T-helper 1 cell treated with Interleukin-12 subunit alpha and Interleukin-12 subunit beta and Interleukin-4 antibody, amounts not matched to agents 30 ng/mL and 1 ng/mL, for 36 hours (primary cell): ENCODE results near the gene EIF4B. TPM values are rescaled to one million over a fixed set of nuclear protein-coding genes. Genes with fewer than 3 reads are reported as not detected.
"Not testable (repeated sequence)": the region's sequence is repeated elsewhere in the genome, so short reads cannot be mapped to it uniquely, and the experiment has no call there.

Source experiments
- intact Hi-C: fragments of 100-400 bp; cut with micrococcal nuclease; formaldehyde crosslinking; loops from one replicate; pipeline ENCODE4 v1.15.1; 2024
- total RNA-seq: library from RNA; stranded (reverse); gene quantifications from 2 replicates; pipeline ENCODE4 v1.2.3, GENCODE V29; 2022

EIF4B gene
- total RNA-seq, 1 donor from 2014 or later = 374 TPM

DNA sequence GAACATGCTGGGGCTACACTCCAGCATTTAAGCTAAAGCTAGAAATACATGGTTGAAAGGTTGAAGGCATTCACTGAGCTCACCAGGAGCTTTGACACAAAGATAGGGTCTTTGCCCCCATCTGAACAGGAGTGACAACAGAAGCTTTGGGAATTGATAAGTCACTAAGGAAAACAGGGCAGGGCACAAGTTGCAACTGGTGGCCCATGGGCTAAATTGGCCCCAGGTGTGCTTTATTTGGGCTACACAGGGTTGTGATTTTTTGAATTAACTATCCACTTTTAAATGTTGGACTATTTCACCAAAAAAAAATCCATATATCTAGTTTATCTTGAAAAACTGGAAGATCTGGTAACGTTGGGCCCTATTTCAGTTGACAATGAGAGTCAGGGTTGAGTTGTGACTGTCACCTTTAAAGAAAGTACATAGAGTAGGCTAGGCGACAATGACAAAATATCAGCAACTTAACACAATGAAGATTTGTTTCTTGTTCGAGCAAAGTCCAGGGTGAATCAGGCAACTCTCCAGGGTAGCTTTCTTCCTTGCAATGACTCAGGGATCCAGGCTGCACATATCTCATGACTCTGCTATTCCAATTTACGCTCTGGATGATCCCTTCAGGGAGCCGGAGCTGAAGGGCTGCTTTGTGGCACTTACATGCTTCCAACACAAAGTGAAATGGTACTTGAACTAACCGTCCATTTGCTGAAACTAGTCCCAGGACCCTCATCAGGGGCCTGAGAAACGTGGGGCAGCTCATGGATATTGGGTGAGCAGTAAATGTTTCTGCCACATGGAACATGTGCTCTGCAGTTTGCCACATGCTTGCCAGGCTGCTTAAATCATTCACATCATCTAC, 13.3 kb upstream of the EIF4B start:
- intact Hi-C loops = no loop called here

DNA sequence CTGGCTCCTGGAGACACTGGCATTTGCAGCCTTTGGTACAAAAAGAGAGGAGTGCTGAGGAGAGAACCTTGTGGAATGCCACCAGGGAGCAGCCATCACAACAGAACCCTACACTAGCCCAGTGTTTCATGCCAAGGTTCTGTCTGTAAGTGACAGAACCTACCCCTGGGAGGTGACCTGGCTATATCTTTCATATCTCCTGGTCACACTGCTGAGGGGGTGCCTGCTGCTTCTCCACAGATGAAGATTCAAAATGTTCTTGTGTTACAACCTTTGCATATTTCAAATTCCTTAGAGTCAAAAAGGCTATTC, 12.7 kb upstream of the EIF4B start:
- intact Hi-C loops = no loop called here

DNA sequence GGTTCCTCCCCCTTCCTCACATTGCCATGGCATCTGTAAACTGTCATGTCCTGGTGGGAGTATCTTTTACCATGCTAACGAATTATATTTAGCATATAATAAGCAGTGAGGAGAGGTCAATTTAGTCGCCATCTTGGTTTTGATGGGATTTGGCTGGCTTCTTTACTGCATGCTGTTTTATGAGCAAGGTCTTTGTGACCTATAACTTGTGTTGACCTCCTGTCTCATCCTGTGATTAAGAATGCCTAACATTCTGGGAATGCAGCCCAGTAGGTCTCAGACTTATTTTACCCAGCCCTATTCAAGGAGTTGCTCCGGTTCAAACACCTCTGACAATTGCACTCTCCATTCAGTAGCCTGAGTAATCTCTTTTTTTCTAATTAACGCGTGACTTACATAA, 2.1 kb upstream of the EIF4B start:
- intact Hi-C loops = loop anchor here (2.0 to 10.0 kb wide), 2 partner anchors 55 to 979 kb away; partner anchors contain the start of gene KRT18

DNA sequence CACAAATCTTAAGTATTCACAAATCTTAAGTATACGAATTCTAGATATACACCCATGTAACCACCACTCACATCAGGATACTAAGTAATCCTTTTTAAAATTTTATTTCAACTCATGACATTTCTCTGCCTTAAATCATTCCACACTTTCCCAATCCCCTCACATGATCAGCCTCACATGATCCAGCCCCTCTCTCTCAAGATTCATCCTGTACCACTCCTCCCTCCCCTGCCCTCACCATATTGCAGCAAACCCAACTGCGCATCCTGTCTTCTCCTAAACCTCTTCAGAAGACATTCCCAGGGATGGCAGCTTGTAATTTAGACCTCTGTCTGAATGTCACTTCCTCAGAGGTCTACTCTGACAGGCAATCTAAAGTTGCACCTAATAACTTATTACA, 1.7 kb upstream of the EIF4B start:
- intact Hi-C loops = loop anchor here (2.0 to 10.0 kb wide), 2 partner anchors 56 to 980 kb away; partner anchors contain the start of gene KRT18

DNA sequence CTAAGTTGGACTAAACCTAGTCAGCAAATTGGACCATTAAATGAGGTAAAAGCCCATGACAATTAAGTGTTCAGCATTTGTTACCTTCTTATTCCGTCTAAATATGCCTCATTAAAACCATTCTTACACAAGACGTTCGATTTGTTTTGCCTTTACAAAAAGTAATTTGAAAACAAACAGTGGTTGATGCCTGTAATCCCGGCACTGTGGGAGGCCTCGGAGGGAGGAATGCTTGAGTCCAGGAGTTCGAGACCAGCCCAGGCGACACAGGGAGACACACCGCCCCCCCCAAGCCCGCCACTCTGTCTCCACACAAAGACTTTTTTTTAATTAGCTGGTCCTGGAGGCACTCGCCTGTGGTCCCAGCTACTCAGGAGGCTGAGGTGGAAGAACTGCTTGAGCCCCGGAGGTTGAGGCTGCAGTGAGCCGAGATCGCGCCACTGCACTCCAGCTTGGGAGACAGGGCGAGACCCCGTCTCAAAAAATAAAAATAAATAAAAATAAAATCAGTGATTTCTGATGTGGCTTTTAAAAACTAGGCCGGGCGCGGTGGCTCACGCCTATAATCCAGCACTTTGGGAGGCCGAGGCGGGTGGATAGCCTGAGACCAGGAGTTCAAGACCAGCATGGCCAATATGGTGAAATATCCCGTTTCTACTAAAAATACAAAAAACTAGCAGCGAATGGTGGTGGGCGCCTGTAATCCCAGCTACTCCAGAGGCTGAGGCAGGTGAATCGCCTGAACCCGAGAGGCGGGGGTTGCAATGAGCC, 856 bp upstream of the EIF4B start:
- intact Hi-C loops = loop anchor here (2.0 to 10.0 kb wide), 3 partner anchors 57 to 981 kb away; partner anchors contain the start of gene KRT18

DNA sequence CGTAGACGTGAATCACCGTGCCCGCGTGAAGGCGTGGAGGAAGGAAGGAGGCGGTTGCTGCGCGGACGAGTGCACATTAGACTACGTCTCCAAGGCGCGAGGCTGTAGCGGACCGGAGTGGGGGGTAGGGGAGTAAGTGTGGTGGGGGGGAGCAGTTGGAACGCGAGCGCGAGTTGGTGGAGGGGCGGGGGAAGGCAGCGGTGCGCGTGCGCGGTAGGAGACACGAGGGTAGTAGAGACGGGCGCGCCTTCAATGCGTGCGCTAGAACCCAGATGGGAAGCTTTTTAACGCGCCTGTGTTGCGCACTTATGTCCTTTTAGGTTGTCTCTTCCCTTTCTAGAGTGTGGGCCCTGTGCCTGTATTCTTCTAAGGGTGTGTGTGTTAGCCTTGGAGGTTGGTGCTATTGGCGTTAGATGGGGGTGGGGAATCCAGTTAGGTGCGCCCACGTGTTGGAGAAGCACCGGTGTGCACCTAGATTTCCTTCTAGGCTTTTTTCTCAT, 604 bp downstream of the EIF4B start:
- intact Hi-C loops = loop anchor here (1.0 to 10.0 kb wide), 18 partner anchors 32 to 982 kb away; partner anchors contain the start of genes AAAS, ATF7, ATG101 and ATP5MC2

DNA sequence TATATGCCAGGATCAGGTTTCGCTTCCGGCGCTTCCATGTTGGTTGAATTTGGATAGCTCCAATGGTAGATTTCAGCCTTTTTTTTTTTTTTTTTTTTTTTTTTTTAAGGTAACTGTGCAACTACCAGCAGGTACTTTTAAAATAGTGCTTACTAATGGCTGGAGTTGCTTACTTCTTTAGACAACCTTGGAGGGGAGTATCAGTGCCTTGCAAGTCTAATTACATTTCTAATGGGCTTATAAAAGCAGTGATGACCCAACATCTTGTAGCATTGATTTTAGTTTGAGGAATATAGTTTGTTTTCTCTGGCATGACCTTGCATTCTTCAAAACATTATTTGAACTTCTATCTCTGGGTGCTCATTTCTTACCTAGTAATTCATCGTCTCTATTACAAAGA, 1.1 kb downstream of the EIF4B start:
- intact Hi-C loops = loop anchor here (1.0 to 10.0 kb wide), 7 partner anchors 31 to 983 kb away; partner anchors contain the start of genes NR4A1, PRR13 and SPRYD3

DNA sequence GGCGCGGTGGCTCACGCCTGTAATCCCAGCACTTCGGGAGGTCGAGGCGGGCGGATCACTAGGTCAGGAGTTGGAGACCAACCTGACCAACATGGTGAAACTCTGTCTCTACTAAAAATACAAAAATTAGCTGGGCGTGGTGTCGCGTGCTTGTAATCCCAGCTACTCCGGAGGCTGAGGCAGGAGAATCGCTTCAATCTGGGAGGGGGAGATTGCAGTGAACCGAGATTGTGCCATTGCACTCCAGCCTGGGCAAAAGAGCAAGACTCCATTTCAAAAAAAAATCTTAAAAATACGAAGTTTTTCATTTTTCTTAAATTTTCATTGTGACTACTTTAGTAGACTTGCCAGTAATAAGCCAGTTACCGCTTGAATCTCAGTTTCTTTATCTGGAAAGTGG, 2.5 kb downstream of the EIF4B start:
- intact Hi-C loops = loop anchor here (5.0 to 10.0 kb wide), 2 partner anchors 214 to 984 kb away; no protein-coding TSS in a partner anchor

DNA sequence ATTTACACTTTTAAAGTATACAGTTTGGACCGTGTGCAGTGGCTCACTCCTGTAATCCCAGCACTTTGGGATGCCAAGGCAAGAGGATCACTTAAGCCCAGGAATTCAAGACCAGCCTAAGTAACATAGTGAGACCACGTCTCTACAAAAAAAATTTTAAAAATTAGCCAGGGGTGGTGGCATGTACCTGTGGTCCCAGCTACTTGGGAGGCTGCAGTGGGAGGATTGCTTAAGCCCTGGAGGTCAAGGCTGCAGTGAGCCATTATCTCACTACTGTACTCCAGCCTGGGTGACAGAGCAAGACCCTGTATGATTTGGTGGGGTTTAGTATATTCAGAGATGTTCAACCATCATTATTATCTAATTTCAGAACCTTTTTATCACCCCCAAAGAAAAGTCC, 4.7 kb downstream of the EIF4B start:
- intact Hi-C loops = no loop called here

DNA sequence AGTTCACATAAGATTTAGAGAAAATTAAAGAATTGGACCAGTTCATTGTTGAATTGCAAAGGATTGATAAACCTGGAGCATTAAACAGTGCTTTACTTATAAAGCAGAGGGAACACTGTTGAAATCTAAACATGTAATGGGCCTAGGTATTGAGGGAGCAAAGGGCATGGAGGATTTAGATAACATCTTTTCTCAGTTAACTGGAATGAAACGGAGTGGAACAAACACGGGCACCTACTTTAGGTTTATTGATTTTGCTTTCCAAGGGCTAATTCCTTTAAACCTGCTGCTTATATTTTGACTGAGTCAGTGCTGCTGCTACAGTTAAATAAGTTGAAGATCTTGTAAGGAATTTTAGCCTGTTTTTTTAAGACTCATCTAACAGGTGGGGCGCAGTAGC, 5.6 kb downstream of the EIF4B start:
- intact Hi-C loops = no loop called here

DNA sequence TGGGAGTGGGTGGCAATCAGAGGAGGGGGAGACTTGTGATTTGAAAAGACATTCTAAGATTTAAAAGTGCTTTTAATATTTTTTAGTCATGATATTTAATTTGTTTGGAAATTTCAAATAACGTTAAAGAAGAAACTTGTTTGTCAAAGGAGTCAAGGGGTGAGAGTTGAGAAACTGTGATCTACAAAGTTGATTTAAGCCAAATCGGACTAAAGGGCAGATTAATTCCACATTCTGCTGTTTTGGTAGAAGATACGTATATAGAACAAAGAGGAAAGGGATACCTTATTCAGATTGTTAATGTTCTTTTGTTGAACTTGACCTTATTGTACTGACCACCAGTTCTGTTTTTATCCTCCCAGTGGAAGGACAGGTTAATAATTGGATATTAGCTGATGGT, 6.7 kb downstream of the EIF4B start:
- intact Hi-C loops = no loop called here

DNA sequence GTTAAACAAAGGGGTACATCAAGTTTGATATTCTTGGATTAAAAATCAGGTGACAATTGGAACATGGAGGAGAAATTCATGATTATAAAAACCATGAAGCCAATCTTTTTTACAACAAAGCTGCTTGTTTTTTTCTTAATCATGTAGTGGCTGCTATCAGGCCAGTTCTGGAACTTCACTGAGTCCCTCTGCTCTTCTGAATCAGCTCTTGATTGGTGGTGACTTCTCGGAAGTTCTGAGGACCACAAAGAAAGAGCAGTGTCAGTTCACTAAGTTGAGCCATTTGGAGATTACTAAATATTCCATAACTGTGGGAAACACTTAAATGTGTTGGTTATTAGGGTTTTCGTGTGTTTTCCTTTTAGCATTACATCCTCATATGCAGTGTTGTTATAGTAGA, 8.5 kb downstream of the EIF4B start:
- intact Hi-C loops = no loop called here

DNA sequence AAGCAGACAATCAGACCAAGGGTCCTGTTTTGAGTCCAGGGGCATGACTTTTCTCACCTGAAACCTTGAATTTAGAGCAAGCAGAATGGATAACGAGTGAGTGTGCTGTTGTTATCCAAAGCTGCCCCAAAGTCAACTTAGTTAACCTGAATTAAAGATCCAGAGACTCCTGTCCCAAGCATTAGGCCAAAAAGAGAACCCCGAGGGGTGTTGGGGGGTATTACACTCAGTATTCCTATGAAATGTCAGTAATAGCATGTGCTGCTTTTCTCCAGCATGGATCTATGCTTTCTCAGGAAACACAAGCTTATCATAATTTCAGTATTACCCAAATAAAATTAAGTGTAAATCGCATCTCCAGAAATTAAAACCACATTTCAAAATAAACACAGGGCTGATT, 19.0 kb downstream of the EIF4B start:
- intact Hi-C loops = no loop called here

DNA sequence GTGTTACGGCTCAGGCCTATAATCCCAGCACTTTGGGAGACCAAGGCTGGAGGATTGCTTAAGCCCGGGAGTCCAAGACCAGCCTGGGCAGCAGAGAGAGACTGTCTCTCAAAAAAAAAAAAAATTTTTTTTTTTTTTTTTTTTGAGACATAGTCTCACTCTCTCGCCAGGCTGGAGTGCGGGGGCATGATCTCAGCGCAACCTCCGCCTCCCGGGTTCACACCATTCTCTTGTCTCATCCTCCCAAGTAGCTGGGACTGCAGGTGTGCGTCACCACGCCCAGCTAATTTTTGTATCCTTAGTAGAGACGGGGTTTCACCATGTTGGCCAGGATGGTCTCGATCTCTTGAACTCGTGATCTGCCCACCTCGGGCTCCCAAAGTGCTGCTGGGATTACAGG, 20.8 kb downstream of the EIF4B start:
- intact Hi-C loops = not testable (repeated sequence)

DNA sequence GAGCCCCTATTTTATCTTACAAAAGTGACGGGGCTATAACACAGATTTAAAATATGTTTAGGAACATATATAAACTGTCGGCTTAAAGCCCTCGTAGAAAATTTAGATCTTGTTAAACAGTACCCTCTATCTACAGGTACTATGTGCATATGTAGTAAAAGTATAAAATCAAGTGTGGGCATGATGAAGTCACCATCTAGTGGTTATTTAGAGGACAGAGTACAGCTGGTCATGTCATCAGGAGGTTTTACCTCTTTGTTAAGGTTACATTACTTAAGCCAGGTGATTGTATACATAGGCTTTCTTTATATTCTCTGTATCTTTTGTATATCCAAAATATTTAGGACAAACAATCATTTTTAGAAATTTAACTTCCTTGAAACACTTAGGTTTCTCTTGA, 25.4 kb downstream of the EIF4B start:
- intact Hi-C loops = no loop called here

DNA sequence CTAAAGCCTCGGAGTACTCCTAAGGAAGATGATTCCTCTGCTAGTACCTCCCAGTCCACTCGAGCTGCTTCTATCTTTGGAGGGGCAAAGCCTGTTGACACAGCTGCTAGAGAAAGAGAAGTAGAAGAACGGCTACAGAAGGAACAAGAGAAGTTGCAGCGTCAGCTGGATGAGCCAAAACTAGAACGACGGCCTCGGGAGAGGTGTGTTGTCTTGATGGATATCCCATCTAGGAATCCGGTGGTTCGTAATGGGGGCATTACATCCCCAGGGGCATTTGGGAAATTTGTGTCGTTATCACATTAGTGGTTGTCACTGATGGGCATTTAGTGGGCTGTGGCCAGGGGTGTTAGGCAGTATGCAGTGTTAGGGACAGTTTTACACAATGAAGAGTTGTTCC, 27.6 kb downstream of the EIF4B start:
- intact Hi-C loops = not testable (repeated sequence)

DNA sequence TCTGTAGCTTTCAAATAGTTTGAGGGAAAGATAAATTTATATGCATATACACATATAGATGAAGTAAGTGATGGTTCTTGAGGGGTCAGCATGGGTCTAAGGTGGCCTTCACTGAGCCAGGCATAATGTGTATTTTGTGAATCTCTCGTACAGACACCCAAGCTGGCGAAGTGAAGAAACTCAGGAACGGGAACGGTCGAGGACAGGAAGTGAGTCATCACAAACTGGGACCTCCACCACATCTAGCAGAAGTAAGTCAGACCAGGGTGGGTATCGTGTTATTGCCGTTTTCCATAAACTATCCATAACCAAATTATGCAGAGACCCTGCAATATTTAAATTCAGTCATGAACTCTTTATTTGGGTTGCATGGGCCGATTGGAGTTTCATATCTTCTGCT, 28.2 kb downstream of the EIF4B start:
- intact Hi-C loops = no loop called here

DNA sequence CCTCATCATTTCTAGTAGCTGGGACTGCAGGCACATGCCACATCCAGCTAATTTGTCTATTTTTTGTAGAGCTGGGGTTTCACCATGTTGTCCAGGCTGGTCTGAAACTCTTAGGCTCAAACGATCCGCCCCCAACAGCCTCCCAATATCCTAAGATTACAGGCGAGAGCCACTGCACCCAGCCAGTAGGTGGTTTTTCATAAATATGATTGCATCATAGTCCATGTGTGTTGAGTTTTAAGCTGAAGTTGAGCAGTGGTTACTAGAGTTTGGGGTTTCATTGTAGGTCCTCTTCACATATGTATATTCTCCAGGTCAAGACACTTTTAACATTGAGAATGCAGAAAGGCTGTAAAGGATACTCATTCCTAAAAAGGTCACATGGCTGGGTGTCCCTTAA, 30.5 kb downstream of the EIF4B start:
- intact Hi-C loops = no loop called here

DNA sequence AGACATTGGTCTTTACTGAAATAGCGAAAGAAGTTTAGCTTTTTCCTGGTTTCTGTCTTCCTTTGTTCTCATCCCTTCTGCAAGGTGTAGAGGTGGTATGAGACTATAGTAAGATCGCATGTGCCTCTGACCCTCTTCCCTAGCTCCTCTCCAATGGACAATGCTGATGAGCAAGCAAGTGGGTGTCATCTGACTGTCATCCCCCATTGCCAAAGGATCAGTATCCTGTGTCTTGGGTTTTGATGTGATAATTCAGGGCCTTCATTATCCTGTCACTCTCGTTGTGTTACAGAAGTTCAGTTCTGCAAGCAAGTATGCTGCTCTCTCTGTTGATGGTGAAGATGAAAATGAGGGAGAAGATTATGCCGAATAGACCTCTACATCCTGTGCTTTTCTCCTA, 33.6 kb downstream of the EIF4B start:
- intact Hi-C loops = loop anchor here (2.0 kb wide), 1 partner anchor 33 kb away; the partner anchor contains the start of gene EIF4B

DNA sequence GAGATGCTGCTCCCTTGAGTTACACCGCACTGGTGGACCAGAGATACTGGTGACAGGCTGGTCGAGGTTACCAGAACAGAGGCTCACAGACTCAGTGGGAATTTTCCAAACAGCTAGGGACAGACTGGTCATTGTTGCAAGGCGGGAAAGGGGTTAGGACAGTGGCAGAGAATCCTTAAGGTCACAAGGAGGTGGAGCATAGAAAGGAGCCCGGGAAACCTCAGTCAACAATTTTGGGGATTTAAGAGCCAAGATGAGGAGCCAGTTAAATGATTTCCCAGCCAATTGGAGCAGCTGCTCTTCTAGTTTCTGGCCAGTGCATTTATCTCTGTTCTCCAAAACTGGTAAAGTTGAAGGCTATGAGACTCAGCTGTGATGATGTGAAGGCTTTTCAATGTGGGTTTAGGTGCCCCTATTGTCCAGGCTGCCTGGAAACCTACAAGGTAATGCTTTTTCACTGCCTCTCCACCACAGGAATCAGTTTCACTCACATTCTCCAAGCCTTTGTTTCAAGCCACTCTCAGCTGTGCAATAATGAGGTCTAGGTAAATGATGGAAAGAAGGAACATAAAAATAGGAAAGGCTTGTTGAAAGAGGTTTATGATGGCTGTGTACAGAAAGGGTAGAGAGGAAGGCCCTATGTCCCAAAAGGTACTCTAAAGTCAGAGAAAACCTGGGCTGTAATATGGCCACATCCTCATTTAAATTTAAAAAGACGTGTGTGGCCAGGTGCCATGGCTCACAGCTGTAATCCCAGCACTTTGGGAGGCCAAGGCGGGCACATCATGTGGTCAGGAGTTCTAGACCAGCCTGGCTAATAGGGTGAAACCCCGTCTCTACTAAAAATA, 36.6 kb downstream of the EIF4B start:
- intact Hi-C loops = no loop called here

DNA sequence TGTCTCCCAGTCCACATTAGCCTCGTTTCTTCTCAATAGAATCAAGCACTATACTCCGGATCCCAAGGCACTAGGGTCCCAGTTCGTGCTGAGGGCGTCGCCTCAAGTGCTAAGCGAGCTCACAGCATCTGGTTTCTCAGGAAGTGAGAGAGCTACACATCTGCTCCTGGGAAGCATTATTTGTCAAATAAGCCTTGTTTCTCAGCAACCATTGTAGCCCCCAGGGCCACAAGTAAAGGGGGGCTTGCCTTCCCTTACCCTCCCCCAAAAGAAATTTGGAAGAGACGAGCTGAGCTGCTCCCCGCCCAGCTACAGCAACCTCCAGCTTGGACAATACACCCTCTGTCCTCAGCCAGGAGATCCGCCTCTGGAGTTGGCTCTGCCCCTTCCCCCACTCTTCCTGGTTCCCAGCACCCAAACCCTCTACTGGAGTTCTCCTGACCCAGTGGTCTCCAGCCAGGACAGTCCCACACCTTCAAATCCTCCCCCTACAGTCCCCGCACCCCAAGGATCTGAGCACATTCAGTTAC, 37.9 kb downstream of the EIF4B start:
- intact Hi-C loops = no loop called here
